GM23248 (cell line): ENCODE data around the gene SLC35F3.

Experiments
- EZH2 ChIP-seq: fragments of 200-600 bp; sonication (generic); IDR thresholded peaks from 2 replicates; pipeline ENCODE4 v1.6.1; 2018; ENCODE audit warnings: antibody characterized with exemption, mild to moderate bottlenecking; ENCODE audit not compliant: insufficient read depth, poor library complexity, severe bottlenecking
- EZH2phosphoT487 ChIP-seq: fragments of 200-600 bp; sonication (generic); IDR thresholded peaks from 2 replicates; pipeline ENCODE4 v1.6.1; 2018; ENCODE audit warnings: antibody characterized with exemption, moderate library complexity, mild to moderate bottlenecking, low read depth; ENCODE audit not compliant: insufficient read depth

- TF ChIP-seq EZH2 (no peak), EZH2phosphoT487 (no peak)
These were observed 220.8 kb downstream of the SLC35F3 start for GRCh38 chr1:234125283-234125682.
